Upper lobe of left lung (tissue), 6 donors: ENCODE results near the gene CNRIP1. TPM values are rescaled to one million over a fixed set of nuclear protein-coding genes. Genes with fewer than 3 reads are reported as not detected.

Source experiments
- ATAC-seq, 2 donors: fragments of 200-7000 bp; cut with Tn5 transposase; one replicate each; pipeline ENCODE4 v1.9.1; 2022; ENCODE audit warnings: mild to moderate bottlenecking in 2 of 2, moderate library complexity in 2 of 2; ENCODE audit not compliant: low FRiP score in 2 of 2
- DNase-seq, 2 donors: peaks; one replicate each; pipeline ENCODE4 v3.0.0-alpha.2; 2019 to 2020
- H3K27ac ChIP-seq, 4 donors: fragments of 200-600 bp; sonication (generic); one replicate each; pipeline ENCODE4 v1.5.1; 2016 to 2019
- H3K27me3 ChIP-seq, 4 donors: fragments of 200-600 bp; sonication (generic); one replicate each; pipeline ENCODE4 v1.5.1; 2017 to 2019
- H3K36me3 ChIP-seq, 4 donors: fragments of 200-600 bp; sonication (generic); one replicate each; pipeline ENCODE4 v1.5.1; 2016 to 2019
- H3K4me1 ChIP-seq, 4 donors: fragments of 200-600 bp; sonication (generic); one replicate each; pipeline ENCODE4 v1.5.1; 2018 to 2019
- H3K4me3 ChIP-seq, 4 donors: fragments of 200-600 bp; sonication (generic); one replicate each; pipeline ENCODE4 v1.5.1; 2017 to 2019; ENCODE audit warnings: mild to moderate bottlenecking in 2 of 4, moderate library complexity in 1 of 4
- H3K9me3 ChIP-seq, 4 donors: fragments of 200-600 bp; sonication (generic); one replicate each; pipeline ENCODE4 v1.5.1; 2018 to 2019
- EP300 ChIP-seq, 4 donors: sonication (generic); formaldehyde crosslinking; IDR thresholded peaks; one replicate each; pipeline ENCODE4 v1.5.1; 2017; ENCODE audit warnings: antibody characterized with exemption in 4 of 4, control low read depth in 2 of 4
- POLR2A ChIP-seq, 4 donors: fragments of 450-650 bp; IDR thresholded peaks; one replicate each; pipeline ENCODE4 v1.5.1; 2016 to 2017; ENCODE audit warnings: antibody characterized with exemption in 4 of 4, mild to moderate bottlenecking in 2 of 4
- POLR2AphosphoS5 ChIP-seq, 2 donors: sonication (generic); formaldehyde crosslinking; IDR thresholded peaks; one replicate each; pipeline ENCODE4 v1.5.1; 2017; ENCODE audit warnings: antibody characterized with exemption in 2 of 2
- WGBS, 2 donors: methylation state at CpG; one replicate each; pipeline ENCODE4 v1.1.5; 2017 to 2018; 5-methylcytosine and 5-hydroxymethylcytosine counted together
- total RNA-seq, 6 donors: library from RNA; depleted of rRNA in 4 of 6; stranded (reverse); fragments of >200 nt in 4 of 6; gene quantifications; one replicate each; pipeline versions ENCODE4 v1.1.0 to v1.2.1, GENCODE V29; 2016 to 2021
- TF ChIP-seq, protein P1 (sequence below), 6 experiments: fragments of 450-650 bp in 4 of 6; fragments of 200-600 bp in 2 of 6; sonication (generic) in 2 of 6; IDR thresholded peaks; one replicate each; pipeline ENCODE4 v1.5.1; 2016 to 2019; ENCODE audit warnings: antibody characterized with exemption in 6 of 6
- donor health status: DM: no; HTN: no; CAD: no; lungs with moderate emphysema.
- donor health status: DM: no; HTN: yes; CAD: no; lungs with severe emphysema.

The CNRIP1 gene
- total RNA-seq, 6 donors from 2014 or later, result 6.3 to 26.4 (median 10.8) TPM

DNA sequence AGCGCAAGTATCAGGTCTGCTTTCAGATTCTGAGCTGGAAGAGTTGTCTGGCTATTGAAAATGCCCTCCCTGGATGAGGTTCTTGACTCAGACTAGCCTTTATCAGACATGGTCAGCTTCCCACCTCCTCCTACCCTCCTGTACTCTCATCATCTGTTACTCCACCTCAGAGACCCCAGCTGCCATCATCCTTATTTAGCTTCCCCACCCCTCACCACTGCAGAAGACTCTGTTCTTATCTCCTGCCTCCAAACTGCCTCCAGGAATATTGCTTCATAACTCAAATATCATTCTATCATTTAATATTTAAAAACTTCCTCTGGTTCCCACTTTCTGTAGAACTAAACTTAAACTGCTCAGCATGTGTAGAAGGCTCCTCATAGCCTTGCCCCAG is 36.3 kb downstream of the CNRIP1 start:
- Histone ChIP-seq H3K27ac (no peak overlapping the region), H3K36me3 (no peaks in the 10 kb centered on the region), H3K27me3 (no peaks in the 10 kb centered on the region), H3K4me1 (peaks cover 6 to 27% (median 17%) of the 10 kb centered on the region in 4 donors), H3K4me3 (no peak overlapping the region), H3K9me3 (no peaks in the 10 kb centered on the region)
- ATAC-seq, result no peak
- 90 to 100% methylated on average over 1 of the region's 1 CpG for WGBS, 2 donors
- no peak for TF ChIP-seq EP300 (IDR thresholded peaks at IDR 0.05)
- no peak for DNase-seq

DNA sequence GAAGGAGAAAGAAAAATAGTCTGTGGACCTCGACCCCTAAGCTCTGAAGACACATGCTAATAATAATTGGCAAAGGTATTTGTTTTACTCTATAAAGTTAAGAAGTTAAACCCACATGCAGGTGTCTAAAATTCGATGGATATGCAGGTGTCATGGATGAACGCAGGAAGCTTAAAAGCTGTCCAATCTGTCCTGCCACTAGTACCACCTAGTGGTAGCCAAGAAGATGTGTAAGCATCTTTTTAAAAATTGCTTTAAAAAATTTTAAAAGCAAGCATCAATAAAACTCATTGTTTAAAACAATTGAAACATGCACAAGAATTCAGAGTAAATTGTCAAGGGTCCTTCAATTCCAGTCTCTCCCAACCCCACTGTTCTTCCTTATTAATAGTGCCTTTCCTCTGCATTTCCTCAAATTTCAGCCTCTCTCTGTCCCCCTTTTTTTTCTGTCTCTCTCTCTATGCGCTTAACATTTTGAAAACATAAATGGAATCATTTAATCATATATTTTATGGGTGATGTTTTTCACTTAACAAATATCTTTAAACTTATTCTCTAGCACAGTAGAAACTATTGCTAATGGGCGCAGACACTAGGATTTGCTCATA is 36.8 kb downstream of the CNRIP1 start:
- Histone ChIP-seq H3K27me3 (no peaks in the 10 kb centered on the region), H3K36me3 (no peaks in the 10 kb centered on the region), H3K4me3 (no peak overlapping the region), H3K27ac (no peak overlapping the region), H3K9me3 (no peaks in the 10 kb centered on the region), H3K4me1 (peaks cover 4 to 27% (median 15%) of the 10 kb centered on the region in 4 donors)
- DNase-seq, result no peak
- WGBS, 2 donors, result 41% methylated on average over 5 of the region's 5 CpGs
- peak in 1 of 2 donors; percentile 59 for ATAC-seq
- TF ChIP-seq, protein P1, sequence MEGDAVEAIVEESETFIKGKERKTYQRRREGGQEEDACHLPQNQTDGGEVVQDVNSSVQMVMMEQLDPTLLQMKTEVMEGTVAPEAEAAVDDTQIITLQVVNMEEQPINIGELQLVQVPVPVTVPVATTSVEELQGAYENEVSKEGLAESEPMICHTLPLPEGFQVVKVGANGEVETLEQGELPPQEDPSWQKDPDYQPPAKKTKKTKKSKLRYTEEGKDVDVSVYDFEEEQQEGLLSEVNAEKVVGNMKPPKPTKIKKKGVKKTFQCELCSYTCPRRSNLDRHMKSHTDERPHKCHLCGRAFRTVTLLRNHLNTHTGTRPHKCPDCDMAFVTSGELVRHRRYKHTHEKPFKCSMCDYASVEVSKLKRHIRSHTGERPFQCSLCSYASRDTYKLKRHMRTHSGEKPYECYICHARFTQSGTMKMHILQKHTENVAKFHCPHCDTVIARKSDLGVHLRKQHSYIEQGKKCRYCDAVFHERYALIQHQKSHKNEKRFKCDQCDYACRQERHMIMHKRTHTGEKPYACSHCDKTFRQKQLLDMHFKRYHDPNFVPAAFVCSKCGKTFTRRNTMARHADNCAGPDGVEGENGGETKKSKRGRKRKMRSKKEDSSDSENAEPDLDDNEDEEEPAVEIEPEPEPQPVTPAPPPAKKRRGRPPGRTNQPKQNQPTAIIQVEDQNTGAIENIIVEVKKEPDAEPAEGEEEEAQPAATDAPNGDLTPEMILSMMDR (IDR thresholded peaks at IDR 0.05), result peak; percentile 45 to 74 (median 65)
- TF ChIP-seq POLR2A (IDR thresholded peaks at IDR 0.05), result no peak

DNA sequence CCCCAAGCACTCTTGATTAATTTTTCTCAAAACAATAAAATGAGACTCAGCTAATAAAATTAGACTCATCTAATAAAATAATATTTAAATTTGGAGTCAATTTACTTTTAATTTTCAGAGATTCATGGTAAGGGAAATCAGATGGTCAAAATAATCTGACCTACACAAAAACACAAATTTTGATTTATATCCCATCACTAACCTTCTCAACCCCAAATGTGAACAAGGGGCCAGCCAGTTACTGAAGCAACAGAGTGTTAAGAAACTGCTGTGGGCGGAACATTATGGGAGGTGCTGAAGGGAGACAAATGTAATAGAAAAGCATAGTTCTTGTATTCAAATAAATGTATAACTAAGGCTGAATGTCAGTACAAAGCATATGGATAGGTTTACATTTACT is 39.0 kb downstream of the CNRIP1 start:
- Histone ChIP-seq H3K27me3 (no peaks in the 10 kb centered on the region), H3K27ac (no peak overlapping the region), H3K36me3 (no peaks in the 10 kb centered on the region), H3K4me1 (peaks cover 0 to 20% (median 9%) of the 10 kb centered on the region in 4 donors), H3K4me3 (no peak overlapping the region), H3K9me3 (no peaks in the 10 kb centered on the region)
- 86 to 94% methylated on average over 1 of the region's 1 CpG for WGBS, 2 donors
- ATAC-seq, result no peak
- TF ChIP-seq POLR2AphosphoS5 (IDR thresholded peaks at IDR 0.05) (no peak), POLR2A (IDR thresholded peaks at IDR 0.05) (no peak), EP300 (IDR thresholded peaks at IDR 0.05) (no peak)
- TF ChIP-seq, protein P1 (IDR thresholded peaks at IDR 0.05), result no peak
- no peak for DNase-seq

DNA sequence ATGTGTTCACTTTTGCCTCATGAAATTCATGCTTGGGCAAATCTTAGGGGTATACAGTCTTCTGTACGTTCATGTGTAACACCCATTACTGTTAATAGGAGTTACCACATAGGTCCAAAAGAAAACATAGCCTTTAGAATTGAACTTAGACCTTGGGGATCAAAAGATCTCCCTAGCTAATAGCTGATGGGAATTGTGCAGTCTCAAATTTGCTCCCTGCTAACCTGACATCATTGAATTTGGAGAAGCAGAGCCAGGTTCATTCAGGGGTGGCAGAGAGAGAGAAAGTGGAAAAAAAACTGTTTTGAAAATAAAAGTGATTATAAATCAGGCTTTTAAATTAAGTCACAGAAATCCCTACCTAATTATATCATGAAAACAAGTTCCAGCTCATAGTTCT is 39.4 kb downstream of the CNRIP1 start:
- Histone ChIP-seq H3K9me3 (no peaks in the 10 kb centered on the region), H3K36me3 (no peaks in the 10 kb centered on the region), H3K27ac (peak overlapping the region in 1 of 4 donors; percentile 28), H3K4me3 (no peak overlapping the region), H3K27me3 (no peaks in the 10 kb centered on the region), H3K4me1 (peaks cover 0 to 20% (median 9%) of the 10 kb centered on the region in 4 donors)
- 62 to 68% methylated on average over 1 of the region's 1 CpG for WGBS, 2 donors
- TF ChIP-seq POLR2AphosphoS5 (IDR thresholded peaks at IDR 0.05) (no peak), POLR2A (IDR thresholded peaks at IDR 0.05) (no peak), EP300 (IDR thresholded peaks at IDR 0.05) (no peak)
- TF ChIP-seq, protein P1 (IDR thresholded peaks at IDR 0.05), result no peak
- ATAC-seq (no peak), DNase-seq (no peak)

DNA sequence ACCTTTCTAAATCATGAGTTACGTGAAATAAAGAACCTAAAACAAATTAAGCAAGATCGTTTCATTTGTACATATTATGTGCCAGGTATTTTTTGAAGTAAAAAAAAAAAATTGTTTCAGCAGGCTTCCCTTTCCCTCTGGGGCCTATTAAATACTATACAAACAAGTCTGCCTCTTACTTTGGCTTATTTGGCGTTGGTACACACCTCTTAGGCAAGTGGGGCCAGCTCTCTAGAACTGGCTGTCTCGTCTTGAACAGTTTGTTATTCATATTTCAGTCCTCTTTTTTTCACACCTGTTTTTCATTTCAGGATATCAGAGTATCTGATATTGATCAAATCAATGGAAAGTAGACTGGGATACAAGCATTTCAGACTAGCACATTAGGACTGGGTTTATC is 40.1 kb downstream of the CNRIP1 start:
- Histone ChIP-seq H3K27me3 (no peaks in the 10 kb centered on the region), H3K4me1 (peaks cover 0 to 20% (median 9%) of the 10 kb centered on the region in 4 donors), H3K9me3 (no peaks in the 10 kb centered on the region), H3K36me3 (no peaks in the 10 kb centered on the region), H3K27ac (peak overlapping the region in 1 of 4 donors; percentile 28), H3K4me3 (no peak overlapping the region)
- DNase-seq (peak in 1 of 2 donors; percentile 59), ATAC-seq (no peak)
- WGBS, 2 donors, result 53 to 68% methylated on average over 4 of the region's 4 CpGs
- TF ChIP-seq, protein P1 (IDR thresholded peaks at IDR 0.05), result no peak
- TF ChIP-seq POLR2A (IDR thresholded peaks at IDR 0.05) (no peak), POLR2AphosphoS5 (IDR thresholded peaks at IDR 0.05) (no peak)
